HL-60 (cell line): ENCODE data around the gene QSOX1.

Experiments used
- DNase-seq, 2 experiments: peaks; one replicate each; pipeline ENCODE4 v3.0.0-alpha.2; 2010 to 2020; ENCODE audit warnings: low read depth in 1 of 2, low spot score in 1 of 2
- H3K27ac ChIP-seq: fragments of 250-450 bp; sonication (Bioruptor Pico); replicated peaks from 2 replicates; pipeline ENCODE4 v1.5.1; 2020; ENCODE audit warnings: mild to moderate bottlenecking, moderate library complexity
- H3K27me3 ChIP-seq: fragments of 250-450 bp; sonication (Bioruptor Pico); 2 replicates; pipeline ENCODE4 v1.5.1; 2021; ENCODE audit warnings: mild to moderate bottlenecking, moderate library complexity; ENCODE audit not compliant: insufficient read depth, poor library complexity, severe bottlenecking
- H3K4me3 ChIP-seq: replicated peaks from 2 replicates; pipeline ENCODE4 v1.5.1; 2011; ENCODE audit warnings: mild to moderate bottlenecking, control low read depth, low read length; ENCODE audit not compliant: insufficient read depth
- GABPA ChIP-seq: IDR thresholded peaks from 2 replicates; pipeline ENCODE4 v1.6.1; 2012; ENCODE audit warnings: low read depth
- POLR2AphosphoS5 ChIP-seq: IDR thresholded peaks from 2 replicates; pipeline ENCODE4 v1.6.1; 2012; ENCODE audit warnings: low read depth
- SPI1 ChIP-seq: IDR thresholded peaks from 2 replicates; pipeline ENCODE4 v1.6.1; 2012; ENCODE audit warnings: low read depth, mild to moderate bottlenecking, borderline replicate concordance
- TF ChIP-seq, protein P1 (sequence below): IDR thresholded peaks from 2 replicates; pipeline ENCODE4 v1.6.1; 2012; ENCODE audit warnings: low read depth; ENCODE audit not compliant: insufficient replicate concordance
- TF ChIP-seq, protein P2 (sequence below): IDR thresholded peaks from one replicate; pipeline ENCODE4 v1.5.1; 2011; ENCODE audit warnings: low read length, control low read depth, inconsistent platforms; ENCODE audit not compliant: insufficient read depth

QSOX1 gene

DNA sequence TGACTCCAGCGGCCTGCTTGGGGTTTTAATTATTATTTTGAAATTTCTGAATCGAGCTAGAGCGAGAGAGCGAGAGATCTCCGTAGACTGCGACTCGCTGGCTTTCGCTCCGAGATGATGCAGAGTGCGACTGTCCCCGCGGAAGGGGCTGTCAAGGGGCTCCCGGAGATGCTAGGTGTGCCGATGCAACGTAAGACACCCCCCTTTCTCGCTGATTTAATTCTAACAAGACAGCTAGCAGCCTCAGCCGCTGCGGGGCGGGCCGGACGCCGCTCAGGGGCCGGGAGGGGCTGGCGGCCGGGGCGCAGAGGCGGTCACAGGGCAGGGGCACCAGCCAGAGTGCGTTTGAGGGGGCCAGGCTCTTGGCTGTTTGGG is 75.7 kb downstream of the QSOX1 start:
- Histone ChIP-seq H3K4me3 (peak overlapping the region; percentile 62), H3K27ac (no peak overlapping the region), H3K27me3 (peaks cover 54% of the 10 kb centered on the region)
- TF ChIP-seq, protein P1, sequence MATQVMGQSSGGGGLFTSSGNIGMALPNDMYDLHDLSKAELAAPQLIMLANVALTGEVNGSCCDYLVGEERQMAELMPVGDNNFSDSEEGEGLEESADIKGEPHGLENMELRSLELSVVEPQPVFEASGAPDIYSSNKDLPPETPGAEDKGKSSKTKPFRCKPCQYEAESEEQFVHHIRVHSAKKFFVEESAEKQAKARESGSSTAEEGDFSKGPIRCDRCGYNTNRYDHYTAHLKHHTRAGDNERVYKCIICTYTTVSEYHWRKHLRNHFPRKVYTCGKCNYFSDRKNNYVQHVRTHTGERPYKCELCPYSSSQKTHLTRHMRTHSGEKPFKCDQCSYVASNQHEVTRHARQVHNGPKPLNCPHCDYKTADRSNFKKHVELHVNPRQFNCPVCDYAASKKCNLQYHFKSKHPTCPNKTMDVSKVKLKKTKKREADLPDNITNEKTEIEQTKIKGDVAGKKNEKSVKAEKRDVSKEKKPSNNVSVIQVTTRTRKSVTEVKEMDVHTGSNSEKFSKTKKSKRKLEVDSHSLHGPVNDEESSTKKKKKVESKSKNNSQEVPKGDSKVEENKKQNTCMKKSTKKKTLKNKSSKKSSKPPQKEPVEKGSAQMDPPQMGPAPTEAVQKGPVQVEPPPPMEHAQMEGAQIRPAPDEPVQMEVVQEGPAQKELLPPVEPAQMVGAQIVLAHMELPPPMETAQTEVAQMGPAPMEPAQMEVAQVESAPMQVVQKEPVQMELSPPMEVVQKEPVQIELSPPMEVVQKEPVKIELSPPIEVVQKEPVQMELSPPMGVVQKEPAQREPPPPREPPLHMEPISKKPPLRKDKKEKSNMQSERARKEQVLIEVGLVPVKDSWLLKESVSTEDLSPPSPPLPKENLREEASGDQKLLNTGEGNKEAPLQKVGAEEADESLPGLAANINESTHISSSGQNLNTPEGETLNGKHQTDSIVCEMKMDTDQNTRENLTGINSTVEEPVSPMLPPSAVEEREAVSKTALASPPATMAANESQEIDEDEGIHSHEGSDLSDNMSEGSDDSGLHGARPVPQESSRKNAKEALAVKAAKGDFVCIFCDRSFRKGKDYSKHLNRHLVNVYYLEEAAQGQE: no peak
- TF ChIP-seq, protein P2, sequence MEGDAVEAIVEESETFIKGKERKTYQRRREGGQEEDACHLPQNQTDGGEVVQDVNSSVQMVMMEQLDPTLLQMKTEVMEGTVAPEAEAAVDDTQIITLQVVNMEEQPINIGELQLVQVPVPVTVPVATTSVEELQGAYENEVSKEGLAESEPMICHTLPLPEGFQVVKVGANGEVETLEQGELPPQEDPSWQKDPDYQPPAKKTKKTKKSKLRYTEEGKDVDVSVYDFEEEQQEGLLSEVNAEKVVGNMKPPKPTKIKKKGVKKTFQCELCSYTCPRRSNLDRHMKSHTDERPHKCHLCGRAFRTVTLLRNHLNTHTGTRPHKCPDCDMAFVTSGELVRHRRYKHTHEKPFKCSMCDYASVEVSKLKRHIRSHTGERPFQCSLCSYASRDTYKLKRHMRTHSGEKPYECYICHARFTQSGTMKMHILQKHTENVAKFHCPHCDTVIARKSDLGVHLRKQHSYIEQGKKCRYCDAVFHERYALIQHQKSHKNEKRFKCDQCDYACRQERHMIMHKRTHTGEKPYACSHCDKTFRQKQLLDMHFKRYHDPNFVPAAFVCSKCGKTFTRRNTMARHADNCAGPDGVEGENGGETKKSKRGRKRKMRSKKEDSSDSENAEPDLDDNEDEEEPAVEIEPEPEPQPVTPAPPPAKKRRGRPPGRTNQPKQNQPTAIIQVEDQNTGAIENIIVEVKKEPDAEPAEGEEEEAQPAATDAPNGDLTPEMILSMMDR: no peak
- no peak for TF ChIP-seq SPI1
- TF ChIP-seq POLR2AphosphoS5: no peak
- no peak for TF ChIP-seq GABPA
- DNase-seq: no peak

DNA sequence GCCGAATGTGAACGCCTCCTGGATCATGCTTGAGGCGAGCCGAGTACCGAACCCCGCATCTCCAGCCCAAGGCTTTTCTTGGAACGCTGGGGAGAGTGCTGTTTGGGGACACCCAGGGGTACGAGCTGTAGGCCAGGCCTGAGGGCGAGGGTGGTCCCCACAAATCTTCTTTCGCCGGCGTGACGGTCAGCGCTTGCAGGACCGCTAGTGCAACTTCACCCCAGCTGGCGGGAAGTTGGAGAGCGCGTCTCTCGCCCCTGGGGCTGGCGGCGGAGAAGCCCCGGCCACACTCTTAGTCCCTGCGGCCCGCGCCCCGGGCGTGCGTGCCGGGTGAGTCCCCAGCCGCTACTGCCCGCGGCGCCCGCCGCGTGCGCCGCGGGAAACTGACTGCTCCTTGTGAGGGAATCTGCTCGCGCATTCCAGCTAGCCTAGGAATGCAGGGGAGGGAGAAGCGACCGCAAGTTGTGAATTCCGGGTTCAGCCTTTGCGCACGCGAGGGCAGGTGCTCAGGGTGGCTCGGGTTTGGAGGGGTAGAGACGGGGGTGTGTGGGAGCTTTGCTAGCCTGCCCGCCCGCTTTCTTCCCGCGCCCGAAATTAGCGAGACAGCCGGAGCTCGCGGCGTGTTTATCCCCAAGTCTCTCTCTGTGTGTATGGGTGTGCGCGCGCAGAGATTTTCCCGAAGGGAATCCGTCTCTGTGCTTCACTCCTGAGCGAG is 76.3 kb downstream of the QSOX1 start:
- peak in 1 of 2 experiments; percentile 24 for DNase-seq
- H3K27ac ChIP-seq: no peak overlapping the region
- H3K27me3 ChIP-seq: peaks cover 58% of the 10 kb centered on the region
- no peak for TF ChIP-seq SPI1
- TF ChIP-seq, protein P1: no peak
- no peak for TF ChIP-seq POLR2AphosphoS5
- TF ChIP-seq, protein P2: no peak
- H3K4me3 ChIP-seq: peak overlapping the region; percentile 62

DNA sequence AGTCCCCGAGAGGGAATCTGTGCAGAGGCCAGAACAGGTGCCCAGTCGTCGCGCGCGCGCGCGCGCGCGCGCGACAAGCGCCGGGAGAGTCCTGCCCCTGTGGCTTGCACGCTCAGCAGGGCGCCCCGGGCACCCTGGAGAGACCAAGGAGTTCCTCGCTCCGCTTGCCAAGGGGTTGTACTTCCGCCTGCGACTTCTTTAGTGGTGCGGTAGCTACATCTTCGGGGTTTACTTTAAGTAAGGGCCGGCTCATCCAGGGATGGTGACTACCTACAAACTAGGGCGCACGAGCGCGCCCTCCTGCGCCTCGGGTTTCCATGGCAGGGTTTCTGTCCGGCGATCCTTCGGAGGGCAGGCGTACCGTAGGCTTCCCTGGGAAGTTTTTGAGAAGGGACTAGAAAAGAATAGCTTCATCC is 76.8 kb downstream of the QSOX1 start:
- H3K27me3 ChIP-seq: peaks cover 64% of the 10 kb centered on the region
- no peak overlapping the region for H3K27ac ChIP-seq
- TF ChIP-seq, protein P2: no peak
- TF ChIP-seq GABPA: no peak
- no peak for TF ChIP-seq SPI1
- TF ChIP-seq, protein P1: no peak
- TF ChIP-seq POLR2AphosphoS5: no peak
- peak overlapping the region; percentile 62 for H3K4me3 ChIP-seq
- peak; percentile 61 to 83 for DNase-seq
